ENCODE measurements around the gene DARS2. TPM values are rescaled to one million over a fixed set of nuclear protein-coding genes. Genes with fewer than 3 reads are reported as not detected.
A peak's percentile ranks its signal among the peaks of the same experiment; 100 is the strongest.
"Not testable (repeated sequence)": the region's sequence is repeated elsewhere in the genome, so short reads cannot be mapped to it uniquely, and the experiment has no call there.

DARS2 gene
- polyA plus RNA-seq, 5 donors, result 14.6 to 24.9 (median 20.2) TPM

DNA sequence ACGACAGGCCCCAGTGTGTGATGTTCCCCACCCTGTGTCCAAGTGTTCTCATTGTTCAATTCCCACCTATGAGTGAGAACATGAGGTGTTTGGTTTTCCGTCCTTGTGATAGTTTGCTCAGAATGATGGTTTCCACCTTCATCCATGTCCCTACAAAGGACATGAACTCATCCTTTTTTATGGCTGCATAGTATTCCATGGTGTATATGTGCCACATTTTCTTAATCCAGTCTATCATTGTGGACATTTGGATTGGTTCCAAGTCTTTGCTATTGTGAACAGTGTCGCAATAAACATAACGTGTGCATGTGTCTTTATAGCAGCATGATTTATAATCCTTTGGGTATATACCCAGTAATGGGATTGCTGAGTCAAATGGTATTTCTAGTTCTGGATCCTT is 56.6 kb downstream of the DARS2 start:
- not testable (repeated sequence) for DNase-seq

DNA sequence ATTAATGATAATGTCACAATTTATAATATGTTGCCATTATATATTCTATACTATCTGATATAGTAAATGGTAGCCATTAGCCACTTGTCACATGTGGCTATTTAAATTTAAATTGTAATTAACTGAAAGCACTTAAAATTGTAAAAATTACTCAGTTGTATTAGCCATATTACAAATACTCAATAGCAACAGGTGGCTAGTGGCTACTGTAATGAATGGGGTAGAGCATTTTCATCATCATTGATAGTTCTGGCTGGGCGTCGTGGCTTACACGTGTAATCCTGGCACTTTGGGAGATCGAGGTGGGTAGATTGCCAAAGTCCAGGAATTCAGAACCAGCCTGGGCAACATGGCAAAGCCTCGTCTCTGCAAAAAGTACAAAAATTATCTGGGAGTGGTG is 60.2 kb downstream of the DARS2 start:
- no peak for DNase-seq

DNA sequence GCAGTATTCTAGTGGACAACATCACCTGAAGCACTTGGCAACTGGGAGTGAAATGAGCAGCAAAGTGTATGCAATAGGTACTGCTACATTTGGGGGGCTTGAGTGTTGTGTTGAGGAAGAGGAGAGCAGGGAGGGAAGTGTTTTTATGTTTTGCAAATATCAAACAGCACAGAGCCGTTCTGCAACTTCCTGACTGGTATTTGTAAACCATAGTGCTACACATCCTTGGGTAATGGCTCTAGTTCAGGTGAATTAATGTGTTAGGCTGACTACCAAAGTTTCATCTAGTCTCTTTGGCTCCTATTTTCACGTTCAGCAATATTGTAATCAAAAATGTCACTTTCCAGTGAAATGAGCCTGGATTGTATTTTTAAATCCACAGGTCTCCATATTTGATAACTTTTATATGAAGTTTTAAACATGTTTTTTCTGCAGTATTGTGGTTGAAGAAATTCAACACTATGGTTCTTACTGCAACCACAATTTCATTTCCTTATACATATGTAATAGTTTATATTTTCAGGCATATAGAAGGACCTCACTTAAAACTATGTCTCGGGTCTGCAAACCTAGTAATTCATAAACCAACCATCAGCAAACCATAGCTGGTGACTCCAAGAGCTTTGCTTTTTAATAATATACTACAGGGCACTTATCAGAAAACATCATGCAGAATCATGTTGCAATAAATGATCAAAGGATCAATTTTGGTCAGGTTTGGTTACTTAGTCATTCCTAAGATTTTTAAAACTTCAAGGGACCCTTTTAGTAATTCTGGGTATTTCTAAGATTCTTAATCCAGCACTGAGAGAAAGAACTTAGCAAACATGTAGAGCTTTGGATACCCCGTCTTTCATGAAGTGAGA is 62.5 kb downstream of the DARS2 start:
- no peak for DNase-seq

DNA sequence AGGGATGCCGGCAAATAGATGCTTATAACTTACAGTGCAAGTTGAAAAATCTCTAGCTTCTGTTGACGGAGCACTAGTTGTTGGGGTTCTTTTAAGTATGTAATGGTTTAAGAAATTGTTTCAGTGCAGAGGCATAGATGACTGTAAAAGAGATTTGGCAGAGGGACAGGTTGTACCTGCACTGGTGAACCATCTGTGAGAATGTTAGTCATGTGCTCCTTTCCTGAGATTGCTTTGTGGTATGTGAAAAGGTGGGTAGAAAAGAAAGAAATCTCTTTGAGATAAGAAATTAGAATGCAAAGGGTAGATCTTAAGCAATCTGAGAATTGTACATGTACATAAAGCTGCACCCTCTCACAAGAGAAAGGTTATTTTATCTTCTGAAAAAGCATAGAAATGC is 63.2 kb downstream of the DARS2 start:
- DNase-seq, result no peak

DNA sequence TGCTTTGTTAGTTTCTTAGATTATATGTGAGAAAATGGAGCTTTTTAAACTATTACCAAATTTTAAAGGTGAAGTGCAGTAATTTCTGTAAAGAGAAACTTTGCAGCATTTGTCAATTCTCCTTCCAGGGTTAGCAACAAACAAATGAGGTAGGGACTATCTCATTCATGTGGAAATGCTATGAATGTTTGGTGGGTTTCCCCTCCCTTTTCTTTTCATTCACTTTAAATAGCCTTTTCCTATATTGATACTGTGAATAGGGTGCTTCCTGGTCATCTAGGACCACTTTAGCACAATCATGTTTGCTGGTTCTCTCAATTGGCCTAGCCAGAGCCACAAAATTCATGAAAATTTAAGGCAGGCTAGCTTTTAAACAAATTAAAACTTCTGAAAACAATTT is 64.3 kb downstream of the DARS2 start:
- no peak for DNase-seq

DNA sequence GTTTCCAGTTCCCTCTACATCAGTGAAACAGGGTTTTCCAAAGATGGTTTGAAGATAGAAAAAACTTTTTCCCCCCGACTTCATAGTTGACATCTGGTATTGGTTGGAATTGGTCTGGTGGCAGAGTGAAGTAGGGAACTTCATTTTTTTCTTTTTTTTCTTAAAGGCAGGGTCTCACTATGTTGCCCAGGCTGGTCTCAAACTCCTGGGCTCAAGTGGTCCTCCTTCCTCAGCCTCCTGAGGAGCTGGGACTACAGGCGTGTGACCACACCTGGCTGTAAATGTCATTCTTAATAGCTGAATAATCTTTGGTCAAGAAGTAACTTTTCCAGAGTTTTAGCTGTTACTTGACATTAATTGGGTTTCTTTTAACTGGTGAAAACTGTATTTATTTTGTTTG is 65.4 kb downstream of the DARS2 start:
- DNase-seq, result no peak

DNA sequence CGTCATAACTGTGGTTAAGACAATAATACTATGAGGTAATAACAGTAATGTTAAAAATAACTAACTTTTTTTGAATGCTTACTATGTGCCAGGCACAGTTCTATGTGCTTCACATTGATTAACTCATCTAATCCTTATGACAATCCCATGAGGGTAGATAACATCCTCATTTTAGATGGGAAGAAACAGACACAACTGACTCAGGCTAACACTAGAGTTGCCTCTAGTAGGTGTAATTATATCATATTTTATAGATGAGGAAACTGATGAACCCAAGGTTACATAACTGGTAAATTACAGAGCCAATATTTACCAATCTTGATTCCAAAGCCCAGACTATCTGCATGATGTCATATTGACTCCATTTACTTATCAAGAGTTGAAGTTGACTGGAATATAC is 69.1 kb downstream of the DARS2 start:
- no peak for DNase-seq

DNA sequence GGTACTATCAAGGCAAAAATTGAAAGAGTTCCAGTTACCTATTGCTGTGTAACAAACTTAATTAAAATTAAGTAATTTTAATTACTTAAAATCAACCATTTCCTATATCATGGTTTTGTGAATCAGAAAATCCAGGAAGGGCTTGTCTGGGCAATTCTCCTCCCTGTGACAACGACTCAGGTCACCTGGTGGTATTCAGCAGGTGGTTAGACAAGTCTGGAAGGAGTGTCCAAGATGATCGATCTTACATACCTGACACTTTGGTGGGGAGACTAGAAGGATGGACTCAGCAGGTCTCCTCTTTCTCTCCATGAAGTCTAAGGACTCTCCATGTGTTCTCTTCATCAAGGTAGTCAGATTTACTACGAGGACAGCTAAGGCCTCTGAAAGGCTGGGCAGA is 69.7 kb downstream of the DARS2 start:
- no peak for DNase-seq

DNA sequence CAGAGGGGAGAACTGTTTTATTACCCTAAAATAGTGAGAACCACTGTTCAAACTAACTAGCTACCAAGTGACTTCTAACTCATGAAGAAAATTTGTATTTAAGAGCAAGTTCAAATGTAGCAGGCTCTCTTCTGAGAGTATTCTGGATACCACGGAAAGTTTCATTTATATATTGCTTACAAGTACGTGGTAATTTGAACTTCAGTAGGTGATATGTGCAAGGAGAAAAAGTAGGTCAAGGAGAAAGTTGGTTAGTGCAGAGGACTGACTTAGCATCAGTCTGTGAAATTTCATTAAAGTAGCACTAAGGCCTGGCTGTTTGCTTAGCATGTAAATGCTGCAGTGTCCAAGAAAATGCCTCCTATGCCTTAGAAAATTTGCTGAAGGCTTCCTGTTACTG is 76.0 kb downstream of the DARS2 start:
- no peak for DNase-seq

DNA sequence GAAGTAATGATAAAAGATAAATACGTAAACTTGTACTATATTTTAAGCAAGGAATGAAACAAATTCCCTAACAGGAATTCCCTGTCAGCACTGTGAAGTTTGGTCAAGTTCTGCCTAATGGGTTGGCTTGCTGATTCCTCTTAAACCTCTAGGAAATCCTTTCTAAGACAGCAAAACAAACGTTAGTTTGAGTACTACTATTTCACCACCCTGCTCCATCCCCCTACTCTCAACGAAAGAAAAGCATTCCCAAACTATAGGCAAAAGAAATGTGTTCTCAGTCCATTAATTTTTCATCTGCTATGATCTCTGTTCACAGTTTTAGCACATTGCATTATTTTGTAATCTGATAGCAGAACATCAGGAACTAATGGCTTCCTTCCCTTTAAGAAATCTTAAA is 76.5 kb downstream of the DARS2 start:
- no peak for DNase-seq

DNA sequence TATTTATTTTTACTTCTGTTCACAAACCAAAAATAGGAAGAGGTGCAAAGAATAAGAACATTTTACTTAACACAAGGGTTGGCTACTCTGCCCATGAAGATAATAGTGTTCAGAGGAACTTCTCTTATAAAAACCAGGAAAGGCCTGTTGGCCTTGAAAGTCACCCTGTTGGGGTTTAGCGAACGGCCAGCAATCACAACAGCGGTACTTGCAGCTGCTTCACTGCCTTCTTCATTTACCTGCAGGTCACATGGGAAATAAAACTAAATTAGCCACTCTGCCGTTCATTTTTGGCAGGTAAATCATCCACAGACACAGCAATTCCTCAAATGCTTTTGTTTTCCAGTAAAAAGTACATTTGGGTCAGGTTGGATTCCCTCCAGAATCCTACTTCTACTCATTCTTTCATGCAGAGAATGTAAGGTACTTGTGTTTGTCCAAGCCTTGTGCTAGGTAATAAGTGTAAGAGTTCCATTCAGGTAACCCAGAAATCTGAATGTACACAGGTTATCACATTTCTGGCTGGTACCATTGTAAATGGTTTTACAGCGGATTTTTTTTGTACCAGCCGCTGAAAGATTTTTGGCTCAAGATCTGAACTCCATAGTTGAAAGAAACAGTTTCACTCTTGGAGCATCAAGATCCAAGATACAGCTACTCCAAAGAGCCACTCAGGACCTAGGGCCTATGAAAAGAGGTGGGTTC is 79.5 kb downstream of the DARS2 start:
- DNase-seq, result peak; percentile 8 to 13

Other genes with a start within 250 kb of the DARS2 start
- under 1 TPM; 0.09 to 0.51 (median 0.27) TPM for gene SLC9C2, start 221.6 kb upstream of the DARS2 start, polyA plus RNA-seq (ENCODE audit: insufficient read depth in 1 of 5, insufficient read length in 5 of 5, low replicate concordance in 1 of 5)
- not detected for gene TEX50, start 189.3 kb upstream of the DARS2 start, polyA plus RNA-seq (ENCODE audit: insufficient read depth in 1 of 5, insufficient read length in 5 of 5, low replicate concordance in 1 of 5)
- 1 to 10 TPM; 2.6 to 4.3 (median 3.2) TPM for gene ANKRD45, start 154.8 kb upstream of the DARS2 start, polyA plus RNA-seq (ENCODE audit: insufficient read depth in 1 of 5, insufficient read length in 5 of 5, low replicate concordance in 1 of 5)
- gene KLHL20, start 109.7 kb upstream of the DARS2 start, polyA plus RNA-seq (ENCODE audit: insufficient read depth in 1 of 5, insufficient read length in 5 of 5, low replicate concordance in 1 of 5), result 10 to 100 TPM; 23.8 to 34.5 (median 31.7) TPM
- 10 to 100 TPM in 4 of 5 donors, 1 to 10 TPM in 1; 7.6 to 21.1 (median 13.7) TPM for gene CENPL, start 210 bp downstream of the DARS2 start, polyA plus RNA-seq (ENCODE audit: insufficient read depth in 1 of 5, insufficient read length in 5 of 5, low replicate concordance in 1 of 5)
- 1,000 to 10,000 TPM in 1 of 5 donors, 100 to 1,000 TPM in 4; 769 to 1,020 (median 877) TPM for gene GAS5, start 43.3 kb downstream of the DARS2 start, polyA plus RNA-seq (ENCODE audit: insufficient read depth in 1 of 5, insufficient read length in 5 of 5, low replicate concordance in 1 of 5)
- gene ZBTB37, start 43.7 kb downstream of the DARS2 start, polyA plus RNA-seq (ENCODE audit: insufficient read depth in 1 of 5, insufficient read length in 5 of 5, low replicate concordance in 1 of 5), result 10 to 100 TPM in 4 of 5 donors, 1 to 10 TPM in 1; 6.3 to 13.0 (median 11.7) TPM
- gene SERPINC1, start 92.7 kb downstream of the DARS2 start, polyA plus RNA-seq (ENCODE audit: insufficient read depth in 1 of 5, insufficient read length in 5 of 5, low replicate concordance in 1 of 5), result 1 to 10 TPM in 1 of 5 donors, under 1 TPM in 3, not detected in 1; 0.15 to 6.2 (median 0.25) TPM
- gene RC3H1, start 197.7 kb downstream of the DARS2 start, polyA plus RNA-seq (ENCODE audit: insufficient read depth in 1 of 5, insufficient read length in 5 of 5, low replicate concordance in 1 of 5), result 10 to 100 TPM in 4 of 5 donors, 1 to 10 TPM in 1; 9.6 to 17.1 (median 12.4) TPM

Measured in right lung (tissue), 5 donors.